Stimulated activated CD4-positive, alpha-beta T cell treated with anti-CD3 and anti-CD28 coated beads, Interleukin-4, amount 100 ng/mL, for 48 hours (primary cell): ENCODE data around the gene NOXRED1.
A peak's percentile ranks its signal among the peaks of the same experiment; 100 is the strongest.

Source experiments
- DNase-seq, 2 donors: peaks; one replicate each; pipeline ENCODE4 v3.0.0-alpha.2; 2020; ENCODE audit warnings: low read depth in 2 of 2

The NOXRED1 gene

DNA sequence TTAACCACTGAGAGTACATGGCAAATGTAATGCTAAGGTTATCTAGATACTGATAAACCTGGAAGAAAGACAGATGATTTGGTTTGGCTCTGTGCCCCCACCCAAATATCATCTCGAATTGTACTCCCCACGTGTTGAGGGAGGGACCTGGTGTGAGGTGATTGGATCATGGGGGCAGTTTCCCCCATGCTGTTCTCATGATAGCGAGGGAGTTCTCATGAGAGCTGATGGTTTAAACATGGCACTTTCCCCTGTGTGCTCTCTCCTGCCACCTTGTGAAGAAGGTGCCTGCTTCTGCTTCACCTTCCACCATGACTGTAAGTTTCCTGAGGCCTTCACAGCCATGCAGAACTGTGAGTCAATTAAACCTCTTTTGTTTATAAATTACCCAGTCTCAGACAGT lies 14.2 kb downstream of the NOXRED1 start:
- no peak for DNase-seq

- DNase-seq = no peak
Measured at GRCh38 chr14:77407158-77407557, 16.2 kb downstream of the NOXRED1 start.

- no peak for DNase-seq
Measured at GRCh38 chr14:77406718-77407117, 16.6 kb downstream of the NOXRED1 start.

DNA sequence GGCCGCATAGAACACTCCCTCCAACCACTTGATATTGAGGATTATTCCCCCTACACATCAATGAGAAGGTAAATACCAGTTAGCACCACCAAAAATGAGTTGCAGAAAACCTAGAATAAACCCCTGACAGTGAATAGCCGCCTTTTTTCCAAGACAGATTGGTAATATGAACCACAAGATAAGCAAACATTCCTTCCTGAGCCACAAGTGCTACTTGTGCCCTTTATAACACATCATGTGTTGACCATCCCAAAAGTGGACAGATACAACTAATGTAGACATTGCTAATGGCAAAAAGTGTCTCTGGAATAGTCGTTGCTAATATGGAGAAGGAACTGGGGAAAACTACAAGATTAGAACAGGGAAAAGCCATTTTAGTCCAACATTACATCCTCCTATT lies 17.2 kb downstream of the NOXRED1 start:
- no peak for DNase-seq

- DNase-seq = no peak
Measured at GRCh38 chr14:77403768-77404167, 19.6 kb downstream of the NOXRED1 start.

- DNase-seq = no peak
Measured at GRCh38 chr14:77400216-77400615, 23.1 kb downstream of the NOXRED1 start.

- no peak for DNase-seq
Measured at GRCh38 chr14:77390188-77390587, 33.1 kb downstream of the NOXRED1 start.

GRCh38 chr14:77378701-77379100 lies 44.6 kb downstream of the NOXRED1 start:
- no peak for DNase-seq

- no peak for DNase-seq
Measured at GRCh38 chr14:77377502-77377844, 45.9 kb downstream of the NOXRED1 start.

- DNase-seq = peak; percentile 74 to 80
Measured at GRCh38 chr14:77376771-77377501, 46.4 kb downstream of the NOXRED1 start, which contains the start of the genes SAMD15 and TMED8. TSS of gene SAMD15 (plus strand) at chr14:77377379. CDS start at chr14:77377419, 40 bp downstream. TSS of gene TMED8 (minus strand) at chr14:77377094. CDS start at chr14:77377053, 41 bp downstream.

GRCh38 chr14:77375973-77376770 lies 47.2 kb downstream of the NOXRED1 start:
- peak; percentile 16 to 17 for DNase-seq

DNA sequence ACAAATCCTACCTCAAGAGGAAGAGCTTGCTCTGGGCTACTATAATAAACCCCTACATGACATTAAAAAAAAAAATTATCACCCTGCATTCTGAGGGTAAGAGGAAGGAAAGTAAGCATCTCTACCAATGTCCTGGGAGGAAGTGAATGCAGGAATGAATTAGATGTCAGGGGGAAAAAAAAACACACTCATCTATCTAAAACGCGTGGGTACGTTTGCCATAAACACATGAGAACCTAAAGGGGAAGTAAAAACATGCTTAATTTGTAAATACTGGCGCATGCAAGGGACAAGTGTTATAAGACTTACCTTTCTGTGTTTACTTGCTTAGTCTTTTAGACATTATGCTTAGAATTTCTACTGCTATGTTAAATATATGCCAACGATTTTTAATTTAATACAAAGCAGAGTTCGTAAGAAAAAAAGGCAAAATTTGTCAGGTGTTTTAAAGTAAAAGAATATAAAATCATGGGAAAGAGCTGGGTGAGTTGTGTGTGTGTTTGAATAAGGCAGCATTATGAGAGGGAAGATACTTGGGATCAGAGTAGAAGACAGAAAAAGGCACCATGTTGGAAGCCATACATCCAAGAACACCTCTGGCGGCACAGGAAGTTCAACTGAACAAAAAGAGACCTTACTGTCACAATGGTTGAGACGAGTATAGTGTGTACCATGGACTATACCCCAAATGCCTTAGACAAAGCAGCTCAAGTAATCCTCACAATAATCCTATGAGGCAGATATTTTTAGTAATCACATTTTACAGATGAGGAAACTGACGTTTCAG lies 48.0 kb downstream of the NOXRED1 start:
- no peak for DNase-seq

DNA sequence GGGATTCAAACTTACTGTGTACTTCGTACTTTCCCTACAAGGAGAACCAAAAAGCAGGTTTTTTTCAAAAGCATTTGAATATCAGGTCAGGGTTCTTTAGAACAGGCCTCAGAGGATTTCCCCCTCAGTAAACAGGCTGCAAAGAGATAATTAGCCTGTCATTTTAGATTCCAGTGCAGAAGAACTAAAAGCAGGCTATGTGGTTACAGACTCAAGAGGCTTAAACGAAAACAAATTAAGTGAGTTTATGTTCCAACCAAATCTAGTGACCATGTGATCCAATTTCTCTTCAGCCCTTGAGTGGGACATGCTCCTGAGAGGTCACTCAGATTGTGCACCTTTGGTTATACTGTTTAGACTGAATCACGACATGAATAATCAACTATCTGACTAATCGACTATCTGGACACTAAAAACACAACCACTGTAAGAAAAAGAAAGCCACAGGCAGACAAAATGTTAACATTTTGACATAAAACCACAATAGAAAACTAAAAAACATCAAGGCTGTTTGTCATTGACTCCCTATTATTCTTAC lies 51.0 kb downstream of the NOXRED1 start:
- DNase-seq = no peak

DNA sequence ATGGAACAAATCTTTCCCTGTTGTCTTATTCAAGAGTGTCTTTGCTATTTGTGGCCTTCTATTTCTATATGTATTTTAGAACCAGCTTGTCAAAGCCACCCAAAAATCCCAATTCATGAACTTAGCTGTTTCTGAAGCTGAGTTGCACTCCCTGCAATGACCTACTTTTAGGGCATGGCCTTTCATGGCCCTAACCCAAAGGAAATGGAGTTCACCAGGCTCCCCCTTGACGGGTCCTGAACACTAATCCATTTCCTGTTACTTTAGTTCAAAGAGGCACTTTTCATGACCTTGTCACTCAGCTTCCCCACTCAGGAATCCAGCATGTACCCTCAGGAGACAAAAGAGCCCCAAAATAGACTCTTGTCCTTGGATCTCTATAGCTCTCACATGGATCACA lies 54.0 kb downstream of the NOXRED1 start:
- DNase-seq = no peak

- no peak for DNase-seq
Measured at GRCh38 chr14:77364146-77364545, 59.2 kb downstream of the NOXRED1 start.

- DNase-seq = no peak
Measured at GRCh38 chr14:77359626-77360025, 63.7 kb downstream of the NOXRED1 start.

DNA sequence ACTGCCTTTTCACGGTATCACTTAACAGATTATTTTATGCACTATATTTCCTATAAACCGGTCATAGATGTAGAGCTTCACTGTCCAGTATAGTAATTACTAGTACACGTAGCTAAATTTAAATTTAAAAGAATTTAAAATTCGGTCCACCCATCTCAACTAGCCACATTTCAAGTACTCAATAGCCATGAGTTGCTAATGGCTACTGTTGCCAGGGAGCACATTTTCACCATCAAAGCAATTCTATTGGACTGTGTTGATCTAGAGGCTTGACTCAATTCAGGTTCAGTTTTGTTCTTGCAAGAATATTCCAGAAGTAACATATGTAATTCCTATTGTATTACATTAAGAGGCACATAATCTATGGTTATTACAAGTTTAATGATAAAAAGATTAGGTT lies 66.4 kb downstream of the NOXRED1 start:
- DNase-seq = no peak

DNA sequence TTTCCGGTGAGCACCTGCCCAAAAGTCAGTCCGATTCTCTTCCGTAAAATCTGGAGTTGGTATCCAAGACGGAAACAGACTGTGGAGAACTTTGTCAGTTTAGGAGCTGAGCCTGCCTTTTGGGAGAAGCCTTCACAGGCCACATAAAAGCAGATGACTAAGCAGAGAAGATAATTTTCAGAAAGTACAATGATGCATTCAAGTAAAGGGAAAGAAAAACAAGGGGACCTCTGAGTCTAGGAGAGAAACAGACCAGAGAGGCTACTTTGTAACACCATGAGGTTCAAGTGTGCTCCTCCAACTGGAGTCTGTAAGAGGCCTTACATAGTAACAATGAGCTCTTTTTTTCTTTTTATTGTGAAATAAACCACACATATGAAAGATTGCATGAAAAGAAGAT lies 67.5 kb downstream of the NOXRED1 start:
- no peak for DNase-seq

DNA sequence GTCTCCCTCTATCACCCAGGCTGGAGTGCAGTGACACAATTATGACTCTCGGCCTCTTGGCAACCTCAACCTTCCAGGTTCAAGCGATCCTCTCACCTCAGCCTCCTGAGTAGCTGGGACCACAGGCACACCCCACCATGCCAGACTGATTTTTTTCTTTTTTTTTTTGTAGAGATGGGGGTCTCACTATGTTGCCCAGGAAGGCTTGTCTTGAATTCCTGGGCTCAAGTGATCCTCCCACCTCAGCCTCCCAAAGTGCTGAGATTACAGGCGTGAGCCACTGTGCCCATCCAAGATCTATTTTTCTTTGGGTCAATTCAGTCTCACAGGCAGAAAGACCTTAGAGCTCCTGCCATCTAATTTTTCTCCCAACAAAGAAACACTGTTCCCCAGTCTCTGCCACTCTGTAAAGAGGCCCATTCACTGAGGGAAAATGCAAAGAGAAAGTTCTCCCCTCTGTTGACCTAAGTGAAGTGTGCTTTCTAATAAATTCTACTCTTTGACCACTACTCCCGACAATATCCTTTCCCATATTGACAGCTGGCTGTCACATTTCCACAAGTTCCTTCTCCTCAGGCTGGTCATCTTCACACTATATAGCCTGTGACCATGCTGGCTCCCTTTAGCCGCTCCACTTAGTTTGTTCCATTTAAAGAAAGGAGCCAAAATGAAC lies 69.7 kb downstream of the NOXRED1 start:
- no peak for DNase-seq

GRCh38 chr14:77347751-77348150 lies 75.6 kb downstream of the NOXRED1 start:
- DNase-seq = no peak

- DNase-seq = no peak
Measured at GRCh38 chr14:77346495-77346894, 76.8 kb downstream of the NOXRED1 start.
